HG03097 (cell line): ENCODE measurements around the gene ADAMTS7.
"Not testable (repeated sequence)": the region's sequence is repeated elsewhere in the genome, so short reads cannot be mapped to it uniquely, and the experiment has no call there.

Source experiments
- ATAC-seq: cut with Tn5 transposase; IDR thresholded peaks from one replicate; pipeline ENCODE4 v1.9.1; 2021; ENCODE audit not compliant: unreplicated experiment, low FRiP score

Gene ADAMTS7

GRCh38 chr15:78755900-78756591, 55.2 kb downstream of the ADAMTS7 start:
- not testable (repeated sequence) for ATAC-seq

DNA sequence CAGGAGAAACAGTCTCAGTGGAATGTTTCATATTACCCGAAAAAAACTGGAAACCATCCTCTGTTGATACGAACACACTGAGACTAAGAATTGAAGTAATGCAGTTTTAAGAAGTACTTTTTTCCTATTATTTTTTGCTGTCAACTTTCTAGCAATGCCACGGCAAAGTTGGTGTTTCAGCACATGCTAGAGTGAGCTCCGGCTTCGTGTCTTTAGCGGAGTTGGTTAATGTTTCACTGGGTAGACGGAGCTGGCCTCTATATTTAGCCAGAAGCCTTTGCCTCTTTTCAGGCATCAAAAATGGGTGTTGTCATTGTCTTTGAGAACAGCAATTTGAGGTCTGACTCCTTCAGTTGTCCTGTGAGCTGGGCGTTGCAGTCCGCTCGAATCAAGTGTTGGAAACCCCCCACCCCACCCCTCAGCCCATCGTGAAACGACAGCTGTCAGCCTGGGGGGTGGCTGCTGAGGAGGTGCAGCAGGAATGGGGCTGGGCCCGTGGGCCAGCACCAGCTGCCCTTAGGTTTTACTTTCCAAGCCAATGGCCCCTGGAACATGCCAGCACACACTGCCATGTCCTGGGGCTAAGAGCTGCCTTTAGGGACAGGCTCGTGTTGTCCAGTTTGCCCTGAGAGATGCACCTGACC, 56.5 kb downstream of the ADAMTS7 start:
- ATAC-seq, result not testable (repeated sequence)

DNA sequence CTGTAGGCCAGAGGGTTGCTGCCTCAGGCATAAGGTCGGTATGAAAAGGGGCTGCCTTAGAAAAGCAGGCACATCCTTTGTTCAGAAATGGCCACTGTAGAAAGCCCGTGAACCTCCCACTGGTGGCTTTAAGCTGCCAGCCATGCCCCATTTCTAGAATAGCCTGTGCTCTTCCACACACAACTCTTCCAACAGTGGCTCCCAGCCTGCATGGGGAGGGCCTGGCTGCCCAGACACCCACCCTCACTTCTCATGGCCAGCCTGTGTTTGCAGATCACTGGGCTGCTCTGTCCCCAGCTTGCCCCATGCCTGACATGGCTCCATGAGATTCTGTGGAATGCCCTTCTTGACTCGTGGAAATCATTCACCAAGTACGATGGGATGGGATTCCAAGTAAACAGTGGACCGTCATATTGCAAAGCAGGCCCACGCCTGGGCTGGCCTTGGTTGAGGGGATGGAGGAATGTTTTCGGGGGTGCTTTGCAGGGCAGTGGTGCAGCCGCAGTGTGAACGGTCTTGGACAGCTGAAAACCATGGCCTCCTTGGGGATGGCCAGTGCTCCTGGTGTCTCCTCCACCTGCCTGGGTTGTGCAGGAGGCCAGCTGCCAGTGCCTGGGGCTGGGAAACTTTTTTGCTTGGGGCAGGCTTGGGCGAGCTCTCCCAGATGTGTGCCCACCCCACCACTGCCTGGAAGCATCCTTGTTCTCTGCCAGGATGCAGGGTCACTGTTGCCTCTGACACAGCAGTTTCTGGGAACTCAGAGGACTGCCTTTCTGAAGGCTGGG, 57.3 kb downstream of the ADAMTS7 start:
- not testable (repeated sequence) for ATAC-seq

DNA sequence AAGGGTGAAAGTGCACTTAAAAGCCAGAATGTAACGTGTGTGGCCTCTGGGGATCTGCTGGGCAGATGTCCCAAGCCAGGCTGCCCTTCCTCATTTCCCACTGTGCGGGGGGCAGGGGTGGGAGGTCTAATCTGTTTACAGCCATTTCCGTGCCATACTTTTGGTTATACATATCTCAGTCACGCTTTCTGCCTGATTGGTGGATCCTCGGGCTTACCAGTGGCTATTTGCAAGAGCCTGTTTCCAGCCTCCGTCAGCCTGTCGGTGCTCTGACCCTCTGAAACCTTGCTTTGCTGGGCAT, 58.0 kb downstream of the ADAMTS7 start:
- ATAC-seq, result not testable (repeated sequence)

- no peak for ATAC-seq
Observed at GRCh38 chr15:78752492-78753358, 58.5 kb downstream of the ADAMTS7 start.

- no peak for ATAC-seq
Observed at GRCh38 chr15:78751602-78751979, 59.7 kb downstream of the ADAMTS7 start.

DNA sequence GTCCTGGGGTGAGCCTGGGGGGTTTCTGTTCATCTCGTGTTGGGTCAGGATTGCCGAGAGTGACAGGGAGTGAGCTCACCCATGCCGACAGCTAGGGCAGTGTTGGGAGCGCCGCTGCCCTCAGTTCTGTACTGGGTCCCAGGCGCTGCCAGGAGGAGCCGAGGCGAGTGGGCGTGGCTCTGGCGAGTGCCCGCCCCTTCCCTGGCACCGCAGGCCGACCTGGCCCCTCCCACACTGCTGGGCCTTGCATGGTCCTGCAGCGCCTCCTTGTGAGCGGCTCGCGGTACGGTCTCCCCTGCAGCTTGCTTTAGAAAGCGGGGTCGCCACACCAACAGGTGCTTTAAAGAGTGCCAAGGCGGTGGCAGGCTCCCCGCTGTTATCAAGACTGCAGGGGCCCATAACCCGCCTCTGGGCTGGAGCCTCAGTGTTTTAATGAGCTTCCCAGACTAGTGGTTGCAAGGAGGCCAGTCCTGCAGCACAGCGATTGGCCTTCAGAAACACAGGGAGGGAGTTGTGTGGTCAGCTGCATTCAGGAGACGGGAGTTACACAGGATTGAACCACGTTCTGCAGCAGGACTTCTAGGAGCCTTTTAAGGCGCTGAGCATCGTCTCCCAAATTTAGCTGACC, 60.2 kb downstream of the ADAMTS7 start:
- peak; percentile 82 for ATAC-seq

DNA sequence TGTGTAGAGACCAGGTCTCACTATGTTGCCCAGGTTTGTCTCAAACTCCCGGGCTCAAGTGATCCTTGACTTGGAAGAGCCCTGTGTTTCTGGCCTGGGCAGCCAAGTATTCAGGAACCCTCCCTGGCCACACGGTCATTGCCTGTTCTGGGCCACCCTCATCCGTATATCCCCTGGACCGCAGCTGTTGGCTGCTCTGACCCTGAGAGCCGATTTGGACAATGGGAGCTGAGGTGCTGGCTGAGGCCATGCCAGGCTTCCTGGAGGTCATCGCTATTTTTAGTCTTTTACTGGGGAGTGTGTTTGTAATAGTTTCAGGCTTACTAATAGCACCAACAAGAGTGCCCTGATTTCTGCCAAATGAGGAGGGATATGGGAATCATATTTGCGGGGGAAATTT, 60.7 kb downstream of the ADAMTS7 start:
- no peak for ATAC-seq

DNA sequence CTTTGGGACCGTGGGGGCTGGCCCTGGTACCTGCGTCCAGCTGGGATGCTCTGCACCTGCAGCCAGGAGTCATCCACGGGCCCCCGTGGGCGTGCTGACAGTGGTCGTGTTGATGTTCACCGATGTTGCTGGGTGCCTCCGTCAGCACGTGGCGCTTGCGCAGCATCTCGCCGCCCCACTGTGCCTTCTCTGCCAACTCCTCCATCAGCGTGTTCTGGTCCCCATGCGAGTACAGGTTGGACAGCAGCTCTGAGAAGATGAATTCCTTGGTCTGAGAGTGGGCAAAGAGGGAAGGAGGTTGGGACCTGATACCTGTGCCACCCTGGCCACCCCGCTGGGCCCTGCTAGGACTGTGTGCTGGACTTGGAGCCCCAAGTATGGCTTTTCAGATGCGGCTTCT, 61.4 kb downstream of the ADAMTS7 start:
- no peak for ATAC-seq

DNA sequence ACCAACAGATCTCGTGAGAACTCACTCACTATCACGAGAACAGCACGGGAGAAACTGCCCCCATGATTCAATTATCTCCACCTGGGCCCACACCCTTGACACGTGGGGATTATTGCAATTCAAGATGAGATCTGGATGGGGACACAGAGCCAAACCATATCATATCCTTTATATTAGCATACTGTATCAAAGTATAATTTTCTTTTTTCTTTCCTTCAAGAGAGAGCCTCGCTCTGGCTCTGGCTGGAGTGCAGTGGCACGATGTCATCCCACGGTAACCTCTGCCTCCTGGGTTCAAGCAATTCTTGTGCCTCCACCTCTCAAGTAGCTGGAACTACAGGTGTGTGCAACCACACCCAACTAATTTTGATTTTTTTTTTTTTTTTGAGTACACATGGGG, 63.4 kb downstream of the ADAMTS7 start:
- ATAC-seq, result not testable (repeated sequence)

- ATAC-seq, result not testable (repeated sequence)
Observed at GRCh38 chr15:78741674-78742073, 69.6 kb downstream of the ADAMTS7 start.

DNA sequence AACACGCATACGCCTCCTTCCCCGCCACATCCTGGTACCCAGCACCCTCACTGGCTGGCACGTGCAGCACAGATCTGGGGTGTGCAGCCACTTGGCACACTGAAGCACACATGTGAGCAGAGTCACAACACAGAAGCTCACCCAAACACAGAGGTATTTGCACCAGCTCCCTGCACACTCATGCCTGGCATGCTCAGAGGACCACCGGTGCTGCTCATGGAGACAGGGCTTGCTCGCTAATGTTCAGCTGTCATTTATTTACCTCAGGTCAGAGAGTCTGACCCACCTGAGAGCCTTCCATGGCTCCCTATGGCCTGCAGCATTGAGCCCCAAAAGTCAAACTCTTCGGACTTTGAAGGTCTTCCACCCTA, 70.4 kb downstream of the ADAMTS7 start:
- no peak for ATAC-seq

GRCh38 chr15:78739996-78740903, 71.0 kb downstream of the ADAMTS7 start:
- no peak for ATAC-seq

DNA sequence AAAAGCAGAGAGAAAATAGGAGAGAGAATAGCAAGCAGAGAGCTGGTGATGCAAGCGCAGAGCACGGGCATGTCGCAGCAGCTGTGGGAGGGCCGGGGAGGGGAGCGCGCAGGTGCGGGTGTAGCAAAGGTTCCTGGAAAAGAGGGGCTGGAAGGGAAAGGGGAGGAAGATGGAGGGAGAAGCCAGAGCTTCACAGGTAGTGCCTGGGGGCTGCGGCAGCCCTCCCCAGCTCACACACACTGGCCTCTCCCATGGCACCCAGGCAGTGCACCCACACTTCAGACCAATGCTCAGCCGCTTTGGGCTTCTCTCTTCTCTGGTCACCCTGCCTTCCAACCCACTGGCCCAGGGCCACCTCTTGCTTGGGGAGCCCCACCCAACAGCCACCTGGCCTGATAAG, 72.1 kb downstream of the ADAMTS7 start:
- no peak for ATAC-seq

- not testable (repeated sequence) for ATAC-seq
Observed at GRCh38 chr15:78737931-78738558, 73.2 kb downstream of the ADAMTS7 start.

DNA sequence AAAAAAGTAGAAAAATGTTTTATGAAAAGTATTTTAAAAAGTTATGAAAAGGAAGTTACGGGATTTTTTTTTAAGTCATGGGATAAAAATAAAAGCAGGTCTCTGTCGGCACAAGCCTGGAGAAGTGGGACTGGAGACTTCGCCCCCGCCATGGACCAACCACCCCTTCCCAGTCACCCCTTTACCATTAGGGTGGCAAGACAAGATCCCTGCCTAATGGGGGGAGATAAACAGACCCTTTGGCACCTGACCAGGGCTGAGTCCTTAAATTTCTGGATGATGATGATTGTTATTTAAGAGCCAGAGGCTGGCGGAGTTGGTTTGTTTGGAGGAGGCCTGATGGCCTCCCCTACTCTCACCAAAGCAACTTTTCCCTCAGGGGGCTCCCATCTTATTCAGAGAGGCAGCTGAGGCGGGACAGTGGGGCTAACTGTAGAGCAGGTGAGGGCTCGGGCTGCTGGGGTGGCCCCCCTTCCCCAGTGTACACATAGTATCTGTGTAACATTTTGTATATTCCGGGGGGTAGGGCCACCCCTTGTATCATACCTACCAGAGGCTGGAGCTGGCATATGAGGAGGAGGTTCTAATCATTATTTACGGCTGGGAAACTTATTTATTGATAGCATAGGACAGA, 74.0 kb downstream of the ADAMTS7 start:
- ATAC-seq, result no peak

DNA sequence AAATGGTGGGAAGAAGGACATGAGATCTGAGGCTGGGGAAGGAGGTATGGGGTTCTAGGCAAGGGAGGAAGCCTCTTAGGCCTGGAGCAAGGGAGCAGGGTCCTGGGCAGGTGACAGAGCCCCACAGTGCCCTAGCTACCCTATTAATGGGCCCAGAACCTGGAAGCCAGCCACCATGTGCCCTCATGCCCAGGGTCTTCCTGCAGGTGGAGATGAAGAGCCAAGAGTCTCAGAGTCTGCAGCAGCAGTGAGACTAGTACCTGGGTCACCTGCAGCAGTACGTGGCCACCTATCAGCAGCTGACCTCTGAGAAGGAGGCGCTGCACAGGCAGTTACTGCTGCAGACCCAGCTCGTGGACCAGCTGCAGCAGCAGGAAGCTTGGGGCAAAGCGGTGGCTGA, 75.0 kb downstream of the ADAMTS7 start:
- ATAC-seq, result not testable (repeated sequence)

DNA sequence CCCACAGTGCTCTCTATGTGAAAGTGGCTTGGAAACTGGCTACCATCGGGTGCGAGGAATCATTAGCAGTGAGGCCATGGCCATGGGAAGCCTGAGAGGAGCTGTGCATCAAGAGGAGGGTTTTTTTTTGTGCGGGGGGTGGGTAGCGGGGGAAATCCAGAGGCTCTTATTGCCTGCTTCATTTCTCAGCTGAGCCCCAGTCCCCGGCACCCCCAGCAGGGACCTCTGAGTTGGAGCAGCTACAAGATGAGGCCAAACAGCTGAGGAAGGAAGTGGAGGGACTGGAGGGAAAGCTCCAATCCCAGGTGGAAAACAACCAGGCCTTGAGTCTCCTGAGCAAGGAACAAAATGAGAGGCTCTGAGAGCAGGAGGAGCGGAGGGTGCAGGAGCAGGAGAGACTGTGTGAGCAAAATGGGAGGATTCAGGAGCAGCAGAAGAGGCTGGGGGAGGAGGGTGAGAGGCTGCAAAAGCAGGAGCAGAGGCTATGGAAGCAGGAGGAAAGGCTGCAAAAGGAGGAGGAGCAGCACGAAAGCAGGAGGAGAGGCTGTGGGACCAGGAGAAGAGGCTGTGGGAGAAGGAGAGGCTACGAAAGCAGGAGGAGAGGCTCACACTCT, 76.7 kb downstream of the ADAMTS7 start:
- no peak for ATAC-seq
